PC-9 (cell line): ENCODE data around the gene CHSY1. TPM values are rescaled to one million over a fixed set of nuclear protein-coding genes. Genes with fewer than 3 reads are reported as not detected.

Experiments
- BruUV-seq: library from RNA; stranded (reverse); fragments of 400-500 nt; replicated peaks from 2 replicates; lab custom pipeline; 2021; lab: Mats Ljungman, UMichigan
- CTCF ChIA-PET: fragments of 300-600 bp; sonication (Branson Sonifier 250); formaldehyde crosslinking; loops from one replicate; lab custom pipeline; 2022; ENCODE audit warnings: antibody characterized with exemption; lab: Charles Lee
- POLR2A ChIA-PET: fragments of 300-600 bp; sonication (Branson Sonifier 250); formaldehyde crosslinking; loops from one replicate; lab custom pipeline; 2022; ENCODE audit warnings: antibody characterized with exemption; ENCODE audit not compliant: unreplicated experiment; lab: Charles Lee
- DNase-seq, 2 experiments: peaks; one replicate each; pipeline versions ENCODE4 v3.0.0 to v3.0.0-alpha.2; 2015 to 2022; ENCODE audit warnings: mixed read lengths in 1 of 2
- H2AFZ ChIP-seq: fragments of 200-600 bp; sonication (generic); 2 replicates; pipeline ENCODE4 v1.8.1; 2017; ENCODE audit warnings: antibody characterized with exemption
- H3F3A ChIP-seq: fragments of 200-600 bp; sonication (generic); 2 replicates; pipeline ENCODE4 v1.8.1; 2017; ENCODE audit warnings: antibody characterized with exemption, mild to moderate bottlenecking, low read depth; ENCODE audit not compliant: insufficient read depth
- H3K27ac ChIP-seq: fragments of 200-600 bp; sonication (generic); 2 replicates; pipeline ENCODE4 v1.6.1; 2016; ENCODE audit warnings: mixed run types
- H3K27me3 ChIP-seq: fragments of 200-600 bp; sonication (generic); 2 replicates; pipeline ENCODE4 v1.6.1; 2016; ENCODE audit warnings: low read depth, mixed run types; ENCODE audit not compliant: insufficient read depth
- H3K36me3 ChIP-seq: fragments of 200-600 bp; sonication (generic); 2 replicates; pipeline ENCODE4 v1.6.1; 2016; ENCODE audit warnings: low read depth, mixed run types
- H3K4me1 ChIP-seq: fragments of 200-600 bp; sonication (generic); replicated peaks from 2 replicates; pipeline ENCODE4 v1.6.1; 2016; ENCODE audit warnings: mixed run types; ENCODE audit not compliant: insufficient read depth
- H3K4me2 ChIP-seq: fragments of 200-600 bp; sonication (generic); 2 replicates; pipeline ENCODE4 v1.6.1; 2017; ENCODE audit warnings: mixed run types
- H3K4me3 ChIP-seq: fragments of 200-600 bp; sonication (generic); 2 replicates; pipeline ENCODE4 v1.6.1; 2016; ENCODE audit warnings: mixed run types
- H3K79me2 ChIP-seq: fragments of 200-600 bp; sonication (generic); 2 replicates; pipeline ENCODE4 v1.6.1; 2017; ENCODE audit warnings: low read depth, mixed run types
- H3K9me2 ChIP-seq: fragments of 200-600 bp; sonication (generic); 2 replicates; pipeline ENCODE4 v1.8.1; 2017; ENCODE audit warnings: mild to moderate bottlenecking; ENCODE audit not compliant: insufficient read depth
- H3K9me3 ChIP-seq: fragments of 200-600 bp; sonication (generic); 2 replicates; pipeline ENCODE4 v1.8.1; 2016; ENCODE audit warnings: low read depth; ENCODE audit not compliant: insufficient read depth
- H4K20me1 ChIP-seq: fragments of 200-600 bp; sonication (generic); 2 replicates; pipeline ENCODE4 v1.8.1; 2017; ENCODE audit not compliant: insufficient read depth
- EZH2 ChIP-seq: fragments of 200-600 bp; sonication (generic); IDR thresholded peaks from 2 replicates; pipeline ENCODE4 v1.8.0; 2017; ENCODE audit warnings: antibody characterized with exemption, low read depth
- intact Hi-C: fragments of 100-400 bp; cut with micrococcal nuclease; formaldehyde crosslinking; loops from one replicate; pipeline ENCODE4 v1.10.0; 2022; ENCODE audit not compliant: unreplicated experiment
- total RNA-seq: library from RNA; stranded (reverse); gene quantifications from 2 replicates; pipeline ENCODE4 v1.2.3, GENCODE V29; 2021
- TF ChIP-seq, protein P1 (sequence below): fragments of 200-600 bp; sonication (generic); conservative IDR thresholded peaks from 2 replicates; pipeline ENCODE4 v1.6.1; 2017; ENCODE audit warnings: mixed run types, antibody characterized with exemption, mild to moderate bottlenecking, moderate library complexity

CHSY1 gene
- total RNA-seq, 1 experiment from 2014 or later, result 10.7 TPM

DNA sequence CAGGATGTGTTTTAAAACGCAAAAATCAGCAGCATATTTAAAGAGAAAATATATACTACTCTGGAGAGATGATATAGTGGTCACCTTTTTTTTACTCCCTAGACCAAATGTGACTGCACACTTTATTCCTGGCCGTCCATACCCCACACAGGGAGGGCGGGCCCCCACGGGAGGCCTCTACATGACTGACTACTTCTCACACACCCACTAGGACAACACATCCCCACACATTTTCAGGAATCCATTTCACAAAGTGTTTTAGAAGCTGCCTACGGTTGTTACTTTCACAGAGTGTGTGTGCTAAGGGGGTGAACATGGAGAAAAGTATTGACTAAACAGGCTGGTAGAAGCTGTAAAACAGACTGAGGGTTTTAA, 67.9 kb downstream of the CHSY1 start:
- Histone ChIP-seq H3K79me2 (0 out of 2 replicates have a peak, but pooled peaks cover 7% of the 10 kb centered on the region), H3K9me2 (no peaks in the 10 kb centered on the region), H3K9me3 (no peaks in the 10 kb centered on the region), H2AFZ (no peak overlapping the region), H3K27ac (no peak overlapping the region), H3K36me3 (no peaks in the 10 kb centered on the region), H3K4me1 (no peaks in the 10 kb centered on the region), H4K20me1 (peaks cover 7% of the 10 kb centered on the region; the same call in 1 of the 2 replicates), H3K4me2 (no peak overlapping the region), H3F3A (no peaks in the 10 kb centered on the region), H3K27me3 (no peaks in the 10 kb centered on the region), H3K4me3 (no peak overlapping the region)
- ChIA-PET CTCF (no interaction called here), POLR2A (no interaction called here)
- intact Hi-C loops, result no loop called here
- no peak for DNase-seq
- TF ChIP-seq, protein P1, sequence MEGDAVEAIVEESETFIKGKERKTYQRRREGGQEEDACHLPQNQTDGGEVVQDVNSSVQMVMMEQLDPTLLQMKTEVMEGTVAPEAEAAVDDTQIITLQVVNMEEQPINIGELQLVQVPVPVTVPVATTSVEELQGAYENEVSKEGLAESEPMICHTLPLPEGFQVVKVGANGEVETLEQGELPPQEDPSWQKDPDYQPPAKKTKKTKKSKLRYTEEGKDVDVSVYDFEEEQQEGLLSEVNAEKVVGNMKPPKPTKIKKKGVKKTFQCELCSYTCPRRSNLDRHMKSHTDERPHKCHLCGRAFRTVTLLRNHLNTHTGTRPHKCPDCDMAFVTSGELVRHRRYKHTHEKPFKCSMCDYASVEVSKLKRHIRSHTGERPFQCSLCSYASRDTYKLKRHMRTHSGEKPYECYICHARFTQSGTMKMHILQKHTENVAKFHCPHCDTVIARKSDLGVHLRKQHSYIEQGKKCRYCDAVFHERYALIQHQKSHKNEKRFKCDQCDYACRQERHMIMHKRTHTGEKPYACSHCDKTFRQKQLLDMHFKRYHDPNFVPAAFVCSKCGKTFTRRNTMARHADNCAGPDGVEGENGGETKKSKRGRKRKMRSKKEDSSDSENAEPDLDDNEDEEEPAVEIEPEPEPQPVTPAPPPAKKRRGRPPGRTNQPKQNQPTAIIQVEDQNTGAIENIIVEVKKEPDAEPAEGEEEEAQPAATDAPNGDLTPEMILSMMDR, result no peak
- no peak for TF ChIP-seq EZH2
- BruUV-seq, result no TSS peak

DNA sequence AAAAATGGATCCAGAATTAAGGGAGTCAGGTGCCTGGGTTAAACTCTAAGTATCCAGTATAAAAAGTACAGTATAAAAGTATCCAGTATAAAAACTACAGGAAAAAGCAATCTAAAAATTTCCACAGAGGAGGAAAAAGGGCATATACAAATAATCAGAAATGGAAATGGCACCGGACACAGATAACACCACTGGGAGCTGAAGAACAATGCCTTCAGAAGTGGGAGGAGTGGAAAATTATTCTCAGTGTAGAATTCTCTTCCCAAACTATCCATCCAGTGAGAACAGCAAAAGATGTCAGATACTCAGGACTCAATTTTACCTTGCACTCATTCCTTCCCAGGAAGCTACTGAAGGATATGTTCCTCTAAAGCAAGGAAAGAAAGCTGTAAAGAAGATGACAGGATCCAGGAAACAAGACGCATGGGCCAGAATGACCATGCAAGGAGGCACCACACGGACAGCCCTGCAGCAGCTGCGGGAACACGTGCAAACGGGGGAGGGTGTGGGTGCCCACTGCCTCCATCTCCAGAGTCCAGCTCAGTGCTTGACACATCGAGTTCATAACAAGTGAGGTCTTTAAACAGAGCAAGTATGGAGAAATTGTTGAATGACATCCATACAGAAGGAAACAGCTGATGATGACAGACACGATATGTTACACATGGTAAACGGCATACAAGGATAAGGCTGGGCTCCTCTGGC, 68.5 kb downstream of the CHSY1 start:
- Histone ChIP-seq H3K27me3 (no peaks in the 10 kb centered on the region), H3K27ac (no peak overlapping the region), H2AFZ (no peak overlapping the region), H3K36me3 (no peaks in the 10 kb centered on the region), H4K20me1 (peaks cover 2% of the 10 kb centered on the region; the same call in 1 of the 2 replicates), H3K9me2 (no peaks in the 10 kb centered on the region), H3K9me3 (no peaks in the 10 kb centered on the region), H3F3A (no peaks in the 10 kb centered on the region), H3K4me1 (no peaks in the 10 kb centered on the region), H3K4me3 (no peak overlapping the region), H3K79me2 (0 out of 2 replicates have a peak, but pooled peaks cover 7% of the 10 kb centered on the region), H3K4me2 (no peak overlapping the region)
- TF ChIP-seq, protein P1, result no peak
- no peak for TF ChIP-seq EZH2
- intact Hi-C loops, result no loop called here
- BruUV-seq, result no TSS peak
- CTCF ChIA-PET, result no interaction called here
- no peak for DNase-seq
- POLR2A ChIA-PET, result no interaction called here

DNA sequence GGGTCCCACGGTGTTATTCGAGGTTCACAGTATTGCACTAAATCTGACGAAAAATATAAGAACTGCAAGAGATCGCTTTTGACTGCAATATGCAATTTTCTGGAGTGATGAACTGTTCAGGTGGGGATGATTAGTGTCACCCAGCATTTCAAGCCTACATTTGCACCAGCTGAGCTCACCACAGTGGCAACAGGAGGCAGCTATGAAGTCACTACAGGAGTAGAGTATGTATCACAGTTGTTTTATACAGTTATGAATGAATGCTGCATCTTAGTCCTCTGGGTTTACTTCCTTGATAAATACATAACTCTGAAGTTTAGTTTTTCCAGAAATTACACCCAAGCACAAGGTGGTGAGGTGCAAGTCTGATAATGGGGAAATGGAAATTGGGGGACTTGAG, 69.6 kb downstream of the CHSY1 start:
- no peaks in the 10 kb centered on the region for H3K9me2 ChIP-seq
- no peak overlapping the region for H3K27ac ChIP-seq
- no peaks in the 10 kb centered on the region for H3K9me3 ChIP-seq
- BruUV-seq, result no TSS peak
- intact Hi-C loops, result no loop called here
- CTCF ChIA-PET, result no interaction called here
- no peak overlapping the region for H3K4me2 ChIP-seq
- H3K4me1 ChIP-seq, result no peaks in the 10 kb centered on the region
- no peak overlapping the region for H3K4me3 ChIP-seq
- H3K79me2 ChIP-seq, result 0 out of 2 replicates have a peak, but pooled peaks cover 4% of the 10 kb centered on the region
- H3K36me3 ChIP-seq, result no peaks in the 10 kb centered on the region
- no peaks in the 10 kb centered on the region for H3F3A ChIP-seq
- no peak overlapping the region for H2AFZ ChIP-seq
- TF ChIP-seq, protein P1, result no peak
- no peak for TF ChIP-seq EZH2
- DNase-seq, result no peak
- H4K20me1 ChIP-seq, result no peaks in the 10 kb centered on the region
- POLR2A ChIA-PET, result no interaction called here
- H3K27me3 ChIP-seq, result no peaks in the 10 kb centered on the region
